ENCODE data around the gene CYB5RL. TPM values are rescaled to one million over a fixed set of nuclear protein-coding genes. Genes with fewer than 3 reads are reported as not detected.

Gene CYB5RL
- total RNA-seq, 3 donors from 2014 or later = 4.5 to 8.0 (median 7.5) TPM

- TF ChIP-seq POLR2A (IDR thresholded peaks at IDR 0.05) = no peak
- TF ChIP-seq POLR2AphosphoS5 (IDR thresholded peaks at IDR 0.05) = no peak
- H3K9me3 ChIP-seq = no peaks in the 10 kb centered on the region
- no peaks in the 10 kb centered on the region for H3K27me3 ChIP-seq
- DNase-seq (ENCODE audit: low spot score in 2 of 2) = no peak
- no peaks in the 10 kb centered on the region for H3K4me1 ChIP-seq
- H3K27ac ChIP-seq = no peak overlapping the region
- H3K36me3 ChIP-seq = no peaks in the 10 kb centered on the region
- no peak overlapping the region for H3K4me3 ChIP-seq
- intact Hi-C loops (cut with DNase I; ENCODE audit: low total_unique reads) = no loop called here
Observed at GRCh38 chr1:54165146-54165545, 34.7 kb downstream of the CYB5RL start.

GRCh38 chr1:54163573-54163972 is 36.3 kb downstream of the CYB5RL start:
- no peaks in the 10 kb centered on the region for H3K4me1 ChIP-seq
- no peak overlapping the region for H3K4me3 ChIP-seq
- no peaks in the 10 kb centered on the region for H3K9me3 ChIP-seq
- no peaks in the 10 kb centered on the region for H3K36me3 ChIP-seq
- TF ChIP-seq CTCF (IDR thresholded peaks at IDR 0.05) = no peak
- TF ChIP-seq POLR2A (IDR thresholded peaks at IDR 0.05) = no peak
- no peak for TF ChIP-seq POLR2AphosphoS5 (IDR thresholded peaks at IDR 0.05)
- H3K27me3 ChIP-seq = no peaks in the 10 kb centered on the region
- DNase-seq (ENCODE audit: low spot score in 2 of 2) = no peak
- H3K27ac ChIP-seq = no peak overlapping the region
- intact Hi-C loops (cut with DNase I; ENCODE audit: low total_unique reads) = no loop called here

GRCh38 chr1:54163051-54163450 is 36.8 kb downstream of the CYB5RL start:
- DNase-seq (ENCODE audit: low spot score in 2 of 2) = no peak
- no peak for TF ChIP-seq POLR2A (IDR thresholded peaks at IDR 0.05)
- no peak for TF ChIP-seq POLR2AphosphoS5 (IDR thresholded peaks at IDR 0.05)
- no peak for TF ChIP-seq CTCF (IDR thresholded peaks at IDR 0.05)
- H3K4me1 ChIP-seq = no peaks in the 10 kb centered on the region

GRCh38 chr1:54161495-54162168 is 38.2 kb downstream of the CYB5RL start:
- intact Hi-C loops (cut with DNase I; ENCODE audit: low total_unique reads) = loop anchor here (2.0 kb wide), 1 partner anchor 31 kb away; no protein-coding TSS in a partner anchor
- no peaks in the 10 kb centered on the region for H3K27me3 ChIP-seq
- TF ChIP-seq CTCF (IDR thresholded peaks at IDR 0.05) (no peak), POLR2A (IDR thresholded peaks at IDR 0.05) (no peak), POLR2AphosphoS5 (IDR thresholded peaks at IDR 0.05) (no peak)

More at GRCh38 chr1:54163051-54163450, 36.8 kb downstream of the CYB5RL start:
- H3K9me3 ChIP-seq = no peaks in the 10 kb centered on the region
- H3K4me3 ChIP-seq = no peak overlapping the region
- intact Hi-C loops (cut with DNase I; ENCODE audit: low total_unique reads) = no loop called here
- no peak overlapping the region for H3K27ac ChIP-seq
- H3K27me3 ChIP-seq = no peaks in the 10 kb centered on the region
- H3K36me3 ChIP-seq = no peaks in the 10 kb centered on the region

GRCh38 chr1:54160351-54160750 is 39.5 kb downstream of the CYB5RL start:
- Histone ChIP-seq H3K9me3 (no peaks in the 10 kb centered on the region), H3K27me3 (no peaks in the 10 kb centered on the region), H3K27ac (no peak overlapping the region), H3K36me3 (no peaks in the 10 kb centered on the region), H3K4me1 (no peaks in the 10 kb centered on the region), H3K4me3 (no peak overlapping the region)
- TF ChIP-seq POLR2AphosphoS5 (IDR thresholded peaks at IDR 0.05) (no peak), POLR2A (IDR thresholded peaks at IDR 0.05) (no peak), CTCF (IDR thresholded peaks at IDR 0.05) (no peak)
- intact Hi-C loops (cut with DNase I; ENCODE audit: low total_unique reads) = loop anchor here (2.0 kb wide), 1 partner anchor 32 kb away; no protein-coding TSS in a partner anchor
- no peak for DNase-seq (ENCODE audit: low spot score in 2 of 2)

More at GRCh38 chr1:54161495-54162168, 38.2 kb downstream of the CYB5RL start:
- DNase-seq (ENCODE audit: low spot score in 2 of 2) = no peak
- Histone ChIP-seq H3K9me3 (no peaks in the 10 kb centered on the region), H3K4me3 (no peak overlapping the region), H3K4me1 (no peaks in the 10 kb centered on the region), H3K27ac (no peak overlapping the region), H3K36me3 (no peaks in the 10 kb centered on the region)

All from breast epithelium (tissue), 4 donors.